GM12891 (cell line): ENCODE results near the gene EXT2.

ENCODE experiments used
- DNase-seq: peaks from one replicate; pipeline ENCODE4 v3.0.0; 2011; ENCODE audit warnings: low spot score; ENCODE audit not compliant: insufficient read length
- FAIRE-seq: peaks from 2 replicates; lab custom pipeline; 2011; peaks lifted over from hg19 to GRCh38; lab: Jason Lieb, UNC
- PAX5 ChIP-seq: IDR thresholded peaks from 2 replicates; pipeline ENCODE4 v1.6.1; 2011; ENCODE audit warnings: low read length, moderate library complexity, mild to moderate bottlenecking; ENCODE audit not compliant: insufficient read depth, severe bottlenecking
- POLR2A ChIP-seq: IDR thresholded peaks from 2 replicates; pipeline ENCODE4 v1.6.1; 2011; ENCODE audit warnings: low read depth, low read length, control low read depth
- POLR2AphosphoS5 ChIP-seq: IDR thresholded peaks from 2 replicates; pipeline ENCODE4 v1.6.1; 2011; ENCODE audit warnings: low read depth, low read length, control low read depth
- POU2F2 ChIP-seq: IDR thresholded peaks from 2 replicates; pipeline ENCODE4 v1.6.1; 2011; ENCODE audit warnings: low read depth, mild to moderate bottlenecking, control low read depth, low read length, moderate library complexity
- SPI1 ChIP-seq: IDR thresholded peaks from 2 replicates; pipeline ENCODE4 v1.6.1; 2011; ENCODE audit warnings: low read depth, low read length, control low read depth
- TAF1 ChIP-seq: IDR thresholded peaks from 2 replicates; pipeline ENCODE4 v1.6.1; 2011; ENCODE audit warnings: low read depth, low read length, control low read depth

EXT2 gene

GRCh38 chr11:44190883-44191230 is 95.4 kb downstream of the EXT2 start:
- DNase-seq (no peak), FAIRE-seq (no peak)
- TF ChIP-seq POLR2AphosphoS5 (no peak), POLR2A (no peak), SPI1 (no peak), TAF1 (no peak), PAX5 (no peak), POU2F2 (no peak)

- FAIRE-seq = no peak
- no peak for DNase-seq
- TF ChIP-seq SPI1 (no peak), TAF1 (no peak), PAX5 (no peak), POLR2AphosphoS5 (no peak), POLR2A (no peak), POU2F2 (no peak)
Observed at GRCh38 chr11:44191322-44192016, 96.0 kb downstream of the EXT2 start.

DNA sequence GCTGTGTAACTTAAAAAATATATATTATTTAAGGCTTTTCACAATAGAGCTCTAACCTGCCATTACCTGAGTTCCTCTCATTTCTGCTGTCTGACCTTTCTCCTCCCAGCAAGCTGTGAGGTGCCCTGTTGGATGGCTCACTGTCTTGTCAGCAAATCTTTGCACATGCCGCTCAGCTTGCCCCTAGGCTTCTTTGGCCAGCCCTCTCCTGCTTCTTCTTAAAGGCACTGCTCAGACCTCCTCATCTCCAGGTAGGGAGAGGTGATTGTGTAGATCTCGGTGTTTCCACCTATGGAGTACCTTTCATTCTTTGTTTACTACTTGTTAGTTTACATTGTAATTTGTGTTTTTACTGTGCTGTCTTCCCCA is 96.5 kb downstream of the EXT2 start:
- no peak for DNase-seq
- TF ChIP-seq POU2F2 = no peak
- no peak for TF ChIP-seq SPI1
- no peak for TF ChIP-seq TAF1
- TF ChIP-seq PAX5 = no peak
- no peak for TF ChIP-seq POLR2AphosphoS5
- TF ChIP-seq POLR2A = no peak
- no peak for FAIRE-seq

- TF ChIP-seq POLR2AphosphoS5 (no peak), PAX5 (no peak), POU2F2 (no peak), POLR2A (no peak), SPI1 (no peak), TAF1 (no peak)
- FAIRE-seq (no peak), DNase-seq (no peak)
Observed at GRCh38 chr11:44192462-44193100, 97.1 kb downstream of the EXT2 start.

DNA sequence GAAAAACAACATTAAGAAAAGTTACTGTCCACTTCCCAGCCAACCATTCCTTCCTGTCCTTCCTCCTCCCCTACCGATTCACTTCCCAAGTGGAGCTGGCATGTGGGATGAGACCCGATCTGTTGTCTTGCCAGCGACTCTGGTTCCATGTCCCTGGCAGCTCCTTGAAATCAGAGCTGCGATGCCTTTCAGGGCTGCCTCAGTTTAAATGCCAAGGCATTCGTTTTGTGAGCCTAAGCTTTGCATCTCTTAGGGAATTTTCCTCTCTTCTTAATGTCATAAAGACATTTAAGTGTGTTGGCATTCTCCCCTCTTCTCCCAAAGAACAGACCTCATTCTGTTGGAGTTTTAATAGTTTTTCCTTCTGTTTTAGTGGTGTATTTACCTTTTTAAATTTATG is 98.4 kb downstream of the EXT2 start:
- no peak for FAIRE-seq
- TF ChIP-seq TAF1 (no peak), SPI1 (no peak), POLR2A (no peak), PAX5 (no peak), POLR2AphosphoS5 (no peak)

DNA sequence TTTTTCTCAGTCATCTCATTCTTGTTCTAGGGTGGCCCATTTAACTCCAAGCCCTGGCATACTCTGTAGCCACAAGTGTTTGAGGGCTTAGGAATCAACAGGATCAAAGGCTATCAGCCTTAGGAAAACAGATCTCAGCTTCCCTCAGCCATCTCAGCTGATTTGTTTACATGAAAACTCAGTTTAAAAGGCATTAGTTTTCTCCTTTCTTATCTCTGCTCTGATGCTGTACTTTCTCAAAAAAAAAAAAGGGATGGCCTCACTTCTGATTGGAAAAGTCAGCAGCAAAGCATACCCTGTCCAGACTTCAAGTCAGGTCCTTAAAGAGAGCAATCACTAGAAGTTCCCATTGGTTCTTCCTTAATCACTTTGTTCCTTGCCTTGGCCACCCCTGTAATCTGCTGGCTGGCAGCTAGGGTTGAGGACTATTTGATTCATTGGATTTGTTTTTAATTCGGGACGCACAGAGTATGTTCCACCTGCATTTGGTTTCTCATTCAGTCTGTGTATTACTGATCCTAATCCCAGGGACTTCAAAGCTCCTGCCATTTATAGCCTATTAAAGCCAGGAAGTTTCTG is 102.8 kb downstream of the EXT2 start:
- DNase-seq (no peak), FAIRE-seq (no peak)
- TF ChIP-seq POU2F2 = no peak
- TF ChIP-seq TAF1 = no peak
- TF ChIP-seq POLR2AphosphoS5 = no peak
- TF ChIP-seq PAX5 = no peak
- TF ChIP-seq POLR2A = no peak
- TF ChIP-seq SPI1 = no peak

More for the DNA sequence above, 98.4 kb downstream of the EXT2 start:
- DNase-seq = no peak

DNA sequence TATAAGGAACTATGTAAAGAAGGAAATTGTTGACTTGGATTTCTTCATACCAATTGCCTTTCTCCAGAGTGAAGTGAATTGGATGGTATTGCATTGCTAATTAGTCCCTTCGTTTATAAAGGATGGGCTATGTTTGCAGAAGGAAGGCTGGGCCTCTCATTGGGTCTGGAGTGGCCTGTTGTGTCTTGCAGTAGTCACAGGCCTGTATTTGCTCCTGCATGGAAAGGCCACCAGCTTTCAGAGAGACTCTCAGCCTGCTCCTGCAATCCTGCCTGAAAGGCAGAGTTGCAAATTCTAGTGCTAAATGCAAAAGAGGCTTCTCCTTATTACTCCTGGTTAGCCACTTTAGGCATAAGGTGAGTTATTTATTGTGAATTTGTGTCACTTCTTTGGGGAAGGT is 103.8 kb downstream of the EXT2 start:
- FAIRE-seq (no peak), DNase-seq (no peak)
- TF ChIP-seq SPI1 = no peak
- TF ChIP-seq PAX5 = no peak
- no peak for TF ChIP-seq TAF1

DNA sequence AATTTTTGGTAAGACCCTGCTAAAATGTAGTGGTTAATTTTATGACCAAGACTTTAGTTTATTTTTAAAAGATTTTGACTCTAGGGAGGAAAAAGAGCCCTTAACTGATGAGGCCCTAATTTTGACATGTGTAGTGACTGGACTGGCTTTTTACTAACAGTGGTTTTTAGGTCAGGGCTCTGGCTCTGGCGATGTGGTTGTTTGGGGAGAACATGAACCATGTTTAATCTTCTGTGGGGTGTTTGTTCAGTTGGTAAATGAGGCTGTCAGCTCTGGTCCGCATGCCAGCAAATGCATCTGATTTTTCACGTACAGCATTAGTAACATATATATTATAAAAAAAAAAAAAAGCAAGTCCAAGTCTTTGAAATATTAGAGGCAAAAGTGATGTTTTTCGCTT is 104.3 kb downstream of the EXT2 start:
- FAIRE-seq (no peak), DNase-seq (no peak)

DNA sequence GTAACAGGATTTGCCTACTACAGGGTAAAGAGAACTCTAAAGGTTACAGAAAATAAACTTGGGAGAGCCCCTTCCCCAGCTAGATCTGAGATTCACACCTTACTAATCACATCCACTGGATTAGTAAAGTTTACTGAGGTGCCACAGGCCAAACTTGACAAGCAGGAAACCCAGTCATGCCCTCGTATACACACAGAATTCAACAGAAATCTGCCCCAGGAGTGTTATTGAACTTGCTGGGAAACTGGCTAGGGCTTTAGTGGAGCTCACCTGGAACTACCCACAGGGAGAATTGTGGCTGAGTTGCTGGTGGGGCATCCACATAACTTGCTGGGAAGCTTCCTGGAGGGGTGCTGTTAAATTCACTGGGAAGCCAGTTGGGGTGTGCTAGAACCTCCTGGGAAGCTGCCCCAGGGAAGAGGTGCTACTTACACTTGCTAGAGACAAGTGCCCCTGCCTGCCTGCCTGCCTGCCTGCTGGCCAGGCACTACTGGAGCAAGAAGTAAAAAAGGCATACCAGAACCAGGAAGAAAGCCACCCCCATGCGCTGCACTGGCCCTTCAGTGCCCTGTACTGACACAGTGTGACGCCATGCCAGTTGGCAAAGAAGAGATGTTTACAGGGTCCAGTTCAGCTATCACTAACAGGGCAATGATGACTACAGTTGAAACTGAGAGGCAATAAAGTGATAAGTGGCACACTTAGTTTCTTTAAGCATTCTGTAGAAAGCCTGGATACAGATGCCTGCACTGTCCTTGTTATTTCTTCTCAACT is 108.0 kb downstream of the EXT2 start:
- FAIRE-seq = no peak
- DNase-seq = no peak
- TF ChIP-seq POU2F2 = no peak
- TF ChIP-seq SPI1 = no peak
- TF ChIP-seq POLR2A = no peak
- no peak for TF ChIP-seq POLR2AphosphoS5
- no peak for TF ChIP-seq TAF1
- TF ChIP-seq PAX5 = no peak

More for the DNA sequence above, 104.3 kb downstream of the EXT2 start:
- TF ChIP-seq SPI1 (no peak), POLR2A (no peak), POU2F2 (no peak), PAX5 (no peak), TAF1 (no peak), POLR2AphosphoS5 (no peak)

DNA sequence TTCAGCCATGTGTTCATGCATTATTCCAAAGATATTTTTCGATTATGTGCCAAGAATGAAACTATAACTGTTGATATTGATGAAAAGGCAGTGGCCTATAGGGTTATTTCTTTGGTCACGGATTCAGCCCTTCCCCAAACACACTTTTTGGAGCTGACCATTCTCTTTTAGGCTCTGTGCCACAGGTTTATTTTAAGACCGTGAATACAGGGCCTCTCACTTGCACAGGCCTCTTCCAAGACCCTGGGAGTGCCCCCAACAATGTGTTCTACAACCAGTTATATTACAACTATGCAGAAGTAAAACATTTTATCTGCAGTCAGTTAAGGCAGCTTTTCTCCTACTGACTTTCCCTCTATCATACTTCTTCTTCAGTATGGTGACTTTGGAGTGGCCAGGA is 109.9 kb downstream of the EXT2 start:
- TF ChIP-seq TAF1 (no peak), PAX5 (no peak), SPI1 (no peak), POLR2A (no peak), POU2F2 (no peak), POLR2AphosphoS5 (no peak)
- no peak for DNase-seq
- no peak for FAIRE-seq
